C4-2B (cell line): ENCODE data around the gene ADORA2B.

Experiments used
- CTCF ChIP-seq: fragments of 450-650 bp; conservative IDR thresholded peaks from 2 replicates; pipeline ENCODE4 v1.5.1; 2017; ENCODE audit warnings: mild to moderate bottlenecking
- ZFX ChIP-seq: fragments of 450-650 bp; IDR thresholded peaks from 2 replicates; pipeline ENCODE4 v1.6.1; 2017

GRCh38 chr17:16013943-16014407 is 69.0 kb downstream of the ADORA2B start:
- TF ChIP-seq CTCF (peak; percentile 72), ZFX (no peak)
